Measurements from ENCODE around the gene EXOC3L1.

The EXOC3L1 gene

GRCh38 chr16:67199011-67199807, 9.3 kb upstream of the EXOC3L1 start, which contains the start of gene ELMO3:
ELMO3 (plus strand) TSS chr16:67199131; CDS start chr16:67199327, 196 bp downstream.
- Histone ChIP-seq H3K27me3 (no peaks in the 10 kb centered on the region), H3K4me1 (peaks cover 29% of the 10 kb centered on the region), H3K9me3 (no peaks in the 10 kb centered on the region), H3K4me3 (no peak within 1 kb of the TSS), H3K4me2 (peak within 1 kb of the TSS; percentile 60), H4K20me1 (peaks cover 50% of the 10 kb centered on the region), H3K36me3 (peaks cover 88% of the 10 kb centered on the region), H3K27ac (peak within 1 kb of the TSS; percentile 39; the same call in 1 of the 2 replicates), H3K9ac (peak within 1 kb of the TSS; percentile 43; the same call in 1 of the 2 replicates)
- no peak for TF ChIP-seq Cebpa-rat (IDR thresholded peaks at IDR 0.05)

GRCh38 chr16:67198238-67198734, 8.3 kb upstream of the EXOC3L1 start:
- Histone ChIP-seq H3K36me3 (peaks cover 88% of the 10 kb centered on the region), H4K20me1 (peaks cover 56% of the 10 kb centered on the region), H3K4me3 (no peak overlapping the region), H3K4me2 (peak overlapping the region; percentile 60), H3K9me3 (no peaks in the 10 kb centered on the region), H3K9ac (peak overlapping the region; percentile 43; the same call in 1 of the 2 replicates), H3K27ac (peak overlapping the region; percentile 39; the same call in 1 of the 2 replicates), H3K4me1 (peaks cover 38% of the 10 kb centered on the region), H3K27me3 (no peaks in the 10 kb centered on the region)
- no peak for TF ChIP-seq Cebpa-rat (IDR thresholded peaks at IDR 0.05)

- peaks cover 86% of the 10 kb centered on the region for H3K36me3 ChIP-seq
- H4K20me1 ChIP-seq, result peaks cover 62% of the 10 kb centered on the region
- H3K27ac ChIP-seq, result peak overlapping the region; percentile 39; the same call in 1 of the 2 replicates
- H3K27me3 ChIP-seq, result no peaks in the 10 kb centered on the region
- peak overlapping the region; percentile 60 for H3K4me2 ChIP-seq
- no peaks in the 10 kb centered on the region for H3K9me3 ChIP-seq
- peaks cover 44% of the 10 kb centered on the region for H3K4me1 ChIP-seq
- no peak for TF ChIP-seq Cebpa-rat (IDR thresholded peaks at IDR 0.05)
- peak overlapping the region; percentile 43; the same call in 1 of the 2 replicates for H3K9ac ChIP-seq
- H3K4me3 ChIP-seq, result no peak overlapping the region
Measured at GRCh38 chr16:67197704-67198103, 7.8 kb upstream of the EXOC3L1 start.

GRCh38 chr16:67196881-67197280, 6.9 kb upstream of the EXOC3L1 start:
- H4K20me1 ChIP-seq, result peaks cover 68% of the 10 kb centered on the region
- H3K4me1 ChIP-seq, result peaks cover 46% of the 10 kb centered on the region
- H3K9ac ChIP-seq, result peak overlapping the region; percentile 43; the same call in 1 of the 2 replicates
- H3K4me2 ChIP-seq, result no peak overlapping the region
- H3K4me3 ChIP-seq, result no peak overlapping the region
- H3K27me3 ChIP-seq, result no peaks in the 10 kb centered on the region
- H3K9me3 ChIP-seq, result no peaks in the 10 kb centered on the region
- H3K27ac ChIP-seq, result 0 out of 2 replicates have a peak overlapping the region, but pooled peaks have one; percentile 39
- no peak for TF ChIP-seq Cebpa-rat (IDR thresholded peaks at IDR 0.05)
- H3K36me3 ChIP-seq, result peaks cover 77% of the 10 kb centered on the region

- Histone ChIP-seq H3K27ac (no peak overlapping the region), H3K4me2 (no peak overlapping the region), H3K27me3 (no peaks in the 10 kb centered on the region), H3K36me3 (peaks cover 65% of the 10 kb centered on the region), H3K9ac (no peak overlapping the region), H4K20me1 (peaks cover 68% of the 10 kb centered on the region), H3K4me1 (peaks cover 58% of the 10 kb centered on the region), H3K4me3 (no peak overlapping the region), H3K9me3 (no peaks in the 10 kb centered on the region)
- TF ChIP-seq Cebpa-rat (IDR thresholded peaks at IDR 0.05), result no peak
Measured at GRCh38 chr16:67195676-67196075, 5.7 kb upstream of the EXOC3L1 start.

GRCh38 chr16:67194260-67194659, 4.3 kb upstream of the EXOC3L1 start:
- Histone ChIP-seq H3K27me3 (no peaks in the 10 kb centered on the region), H3K9ac (no peak overlapping the region; the same call in 1 of the 2 replicates), H3K27ac (no peak overlapping the region), H3K4me1 (peaks cover 72% of the 10 kb centered on the region), H3K4me3 (no peak overlapping the region), H4K20me1 (peaks cover 68% of the 10 kb centered on the region), H3K4me2 (peak overlapping the region; percentile 96), H3K36me3 (peaks cover 58% of the 10 kb centered on the region), H3K9me3 (no peaks in the 10 kb centered on the region)
- TF ChIP-seq Cebpa-rat (IDR thresholded peaks at IDR 0.05), result no peak

- H4K20me1 ChIP-seq, result peaks cover 63% of the 10 kb centered on the region
- H3K9me3 ChIP-seq, result no peaks in the 10 kb centered on the region
- peak overlapping the region; percentile 100 for H3K4me3 ChIP-seq
- H3K4me2 ChIP-seq, result peak overlapping the region; percentile 96
- TF ChIP-seq Cebpa-rat (IDR thresholded peaks at IDR 0.05), result no peak
- H3K4me1 ChIP-seq, result peaks cover 65% of the 10 kb centered on the region
- H3K27ac ChIP-seq, result peak overlapping the region; percentile 97; the same call in 1 of the 2 replicates
- peaks cover 54% of the 10 kb centered on the region for H3K36me3 ChIP-seq
- H3K27me3 ChIP-seq, result no peaks in the 10 kb centered on the region
- peak overlapping the region; percentile 99 for H3K9ac ChIP-seq
Measured at GRCh38 chr16:67193536-67193935, 3.6 kb upstream of the EXOC3L1 start.

- H3K4me1 ChIP-seq, result peaks cover 58% of the 10 kb centered on the region
- H3K9me3 ChIP-seq, result no peaks in the 10 kb centered on the region
- peaks cover 57% of the 10 kb centered on the region for H4K20me1 ChIP-seq
- peak overlapping the region; percentile 99 for H3K9ac ChIP-seq
- H3K36me3 ChIP-seq, result peaks cover 50% of the 10 kb centered on the region
- H3K27ac ChIP-seq, result peak overlapping the region; percentile 97
- no peaks in the 10 kb centered on the region for H3K27me3 ChIP-seq
- peak overlapping the region; percentile 96 for H3K4me2 ChIP-seq
- TF ChIP-seq Cebpa-rat (IDR thresholded peaks at IDR 0.05), result no peak
- peak overlapping the region; percentile 100 for H3K4me3 ChIP-seq
Measured at GRCh38 chr16:67192781-67193361, 2.9 kb upstream of the EXOC3L1 start.

- H3K27me3 ChIP-seq, result no peaks in the 10 kb centered on the region
- TF ChIP-seq Cebpa-rat (IDR thresholded peaks at IDR 0.05), result no peak
- H4K20me1 ChIP-seq, result peaks cover 49% of the 10 kb centered on the region
- peaks cover 42% of the 10 kb centered on the region for H3K36me3 ChIP-seq
- peak within 1 kb of the TSS; percentile 96 for H3K4me2 ChIP-seq
- peaks cover 51% of the 10 kb centered on the region for H3K4me1 ChIP-seq
- peak within 1 kb of the TSS; percentile 97 for H3K27ac ChIP-seq
- peak within 1 kb of the TSS; percentile 99 for H3K9ac ChIP-seq
- H3K9me3 ChIP-seq, result no peaks in the 10 kb centered on the region
- H3K4me3 ChIP-seq, result peak within 1 kb of the TSS; percentile 100
Measured at GRCh38 chr16:67191995-67192681, 2.2 kb upstream of the EXOC3L1 start, which contains the start of gene E2F4. E2F4 (plus strand) TSS chr16:67192155; CDS start chr16:67192228, 73 bp downstream.

All from BLaER1 (cell line).